Activated naive CD8-positive, alpha-beta T cell treated with anti-CD3 and anti-CD28 coated beads, Interleukin-2, amount 50 U/mL, for 16 hours (primary cell): ENCODE measurements around the gene JDP2.

Source experiments
- DNase-seq: peaks from one replicate; pipeline ENCODE4 v3.0.0-alpha.2; 2020; ENCODE audit warnings: low read depth, low spot score

JDP2 gene

GRCh38 chr14:75514673-75515628 lies 87.1 kb downstream of the JDP2 start:
- no peak for DNase-seq

DNA sequence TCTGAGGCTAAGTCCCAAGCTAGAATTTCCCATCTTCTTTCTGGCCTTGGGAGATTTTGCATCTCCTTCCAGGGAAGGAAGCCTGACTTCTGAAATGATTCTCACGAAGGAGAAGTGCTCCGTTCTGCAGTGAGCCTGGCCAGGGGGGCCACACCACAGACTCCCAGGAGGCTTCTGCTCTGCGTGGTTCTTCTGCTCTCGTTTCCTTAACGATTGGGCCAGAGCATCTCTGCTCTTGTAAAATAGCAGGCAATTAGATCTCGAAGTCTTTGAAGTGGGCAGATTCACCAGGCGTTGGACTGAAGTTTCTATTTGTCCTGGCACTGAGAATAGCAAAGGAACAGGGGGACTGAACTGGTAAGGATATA lies 87.8 kb downstream of the JDP2 start:
- no peak for DNase-seq

GRCh38 chr14:75518625-75519024 lies 90.8 kb downstream of the JDP2 start:
- DNase-seq, result no peak

DNA sequence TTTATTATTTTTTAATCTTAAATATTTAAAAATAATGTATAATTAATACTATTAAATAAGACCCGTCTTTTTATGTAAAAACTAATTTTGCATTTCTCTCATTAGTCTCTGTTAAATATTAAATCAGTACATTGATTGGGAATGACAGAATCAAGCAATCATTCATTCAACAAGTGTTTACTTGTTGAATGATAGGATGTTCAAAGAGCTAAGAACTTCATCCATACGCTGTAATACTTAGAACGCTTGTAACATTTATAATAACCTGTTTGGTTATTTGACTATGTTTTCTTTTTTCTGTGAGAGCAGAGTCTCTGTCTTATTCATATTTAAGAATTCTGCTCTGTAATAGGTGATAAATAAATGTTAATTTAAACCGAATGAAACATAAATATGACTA lies 91.6 kb downstream of the JDP2 start:
- DNase-seq, result no peak

- no peak for DNase-seq
These were observed 92.3 kb downstream of the JDP2 start for GRCh38 chr14:75519826-75520728.

- DNase-seq, result no peak
These were observed 93.0 kb downstream of the JDP2 start for GRCh38 chr14:75520852-75521251.

DNA sequence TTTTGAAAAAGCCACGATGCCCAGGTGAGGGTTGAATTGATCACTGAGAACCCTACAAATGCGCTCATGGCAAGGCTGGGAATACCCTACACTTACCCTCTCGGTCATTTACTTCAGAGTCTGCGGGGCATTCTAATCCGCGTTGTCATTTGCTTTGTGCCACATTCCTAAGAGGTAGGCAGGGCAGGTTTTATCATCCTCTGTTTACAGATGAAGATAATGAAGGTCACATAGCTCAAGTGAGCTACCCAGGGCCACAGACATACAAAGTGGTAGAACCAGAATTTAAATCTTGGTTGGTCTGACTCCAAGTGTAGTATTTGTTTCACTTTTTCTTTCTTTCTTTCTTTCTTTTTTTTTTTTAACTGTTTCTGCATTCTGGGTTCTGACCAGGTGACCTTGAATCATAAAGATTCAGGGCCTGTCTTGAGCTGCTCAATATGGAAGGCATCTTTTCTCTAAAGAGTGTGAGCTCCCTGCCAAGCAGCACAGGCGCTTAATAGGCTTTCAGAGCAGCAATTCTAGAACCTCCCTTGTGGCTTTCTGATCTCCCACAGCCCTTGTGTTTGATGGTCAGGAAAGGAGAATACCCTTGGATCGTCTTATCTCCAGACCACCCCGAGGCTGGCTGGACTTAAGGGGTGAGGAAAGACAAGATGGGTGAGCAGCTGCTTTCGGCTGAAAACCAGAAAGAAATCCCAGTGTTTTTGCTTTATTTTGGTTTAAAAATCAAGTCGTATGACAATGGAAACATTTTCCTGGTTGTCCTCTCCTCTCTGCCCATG lies 93.8 kb downstream of the JDP2 start:
- no peak for DNase-seq

DNA sequence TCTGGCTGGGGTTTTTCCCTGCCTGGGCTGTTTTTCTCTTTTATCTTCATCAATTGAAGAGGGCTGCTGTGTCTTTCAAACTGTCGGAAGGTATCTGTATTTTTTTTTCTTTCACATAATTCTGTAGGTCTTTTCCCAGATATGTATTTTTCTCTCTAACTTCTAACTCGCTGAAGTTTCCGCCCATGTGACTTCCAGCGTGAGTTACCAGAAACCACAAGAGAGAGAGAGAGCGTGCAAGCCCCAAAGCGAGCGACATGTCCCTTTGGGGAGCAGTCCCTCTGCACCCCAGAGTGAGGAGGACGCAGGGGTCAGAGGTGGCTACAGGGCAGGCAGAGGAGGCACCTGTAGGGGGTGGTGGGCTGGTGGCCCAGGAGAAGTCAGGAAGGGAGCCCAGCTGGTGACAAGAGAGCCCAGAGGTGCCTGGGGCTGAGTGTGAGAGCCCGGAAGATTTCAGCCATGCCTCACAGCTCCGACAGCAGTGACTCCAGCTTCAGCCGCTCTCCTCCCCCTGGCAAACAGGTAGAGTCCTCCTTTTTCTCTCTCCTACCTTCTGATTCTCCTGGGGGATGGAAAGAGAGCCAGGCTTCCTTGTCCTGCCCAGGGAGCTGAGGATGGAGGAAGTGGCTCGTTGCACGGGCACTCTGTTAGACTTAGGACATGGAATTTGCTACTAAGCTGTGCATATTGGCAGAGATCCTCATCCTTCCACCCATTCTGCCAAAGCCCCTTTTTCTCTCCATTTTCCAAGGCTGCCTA lies 94.6 kb downstream of the JDP2 start, which contains the start of gene BATF:
Gene BATF (plus strand): TSS at position 246 of the 759 bp plus-strand sequence. CDS start 214 bp downstream, at position 460.
- peak; percentile 34 for DNase-seq

GRCh38 chr14:75522983-75523318 lies 95.1 kb downstream of the JDP2 start:
- no peak for DNase-seq
